NT2/D1 (cell line): ENCODE data around the gene TARS2.

Source experiments
- YY1 ChIP-seq: IDR thresholded peaks from 2 replicates; pipeline ENCODE4 v1.6.1; 2011; ENCODE audit not compliant: insufficient read length, insufficient read depth
- ZNF274 ChIP-seq: IDR thresholded peaks from 2 replicates; pipeline ENCODE4 v1.6.1; 2011; ENCODE audit warnings: mild to moderate bottlenecking, low read depth, low read length

DNA sequence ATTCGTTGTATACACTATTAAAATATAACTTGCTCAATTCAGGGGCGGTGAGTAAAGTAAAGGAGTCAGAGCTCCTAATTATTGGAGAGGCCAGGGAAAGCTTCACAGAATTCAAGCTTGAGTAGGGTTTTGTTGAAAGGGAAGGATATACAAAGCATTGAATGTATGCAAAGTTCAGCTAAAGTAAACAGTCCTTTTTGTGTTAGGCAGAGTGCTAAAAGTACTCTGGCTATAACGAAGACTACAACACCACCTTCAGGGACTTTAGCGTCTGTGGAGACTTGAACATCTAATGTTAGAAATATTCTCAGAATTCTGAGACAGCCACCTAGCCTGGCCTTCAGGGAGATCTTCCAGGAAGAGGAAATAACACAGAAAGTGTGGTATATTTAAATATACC, 29.4 kb downstream of the TARS2 start:
- TF ChIP-seq YY1 (no peak), ZNF274 (no peak)
